RWPE1 (cell line): ENCODE data around the gene OSTM1.
A peak's percentile ranks its signal among the peaks of the same experiment; 100 is the strongest.

ENCODE experiments used
- CTCF ChIA-PET: fragments of 350-600 bp; sonication (Branson Sonifier 250); formaldehyde crosslinking; extraction: SDS; loops from one replicate; lab custom pipeline; 2021; lab: Yijun Ruan, JAX
- POLR2A ChIA-PET: fragments of 400-600 bp; formaldehyde crosslinking; extraction: SDS; loops from one replicate; lab custom pipeline; 2020; ENCODE audit warnings: antibody characterized with exemption; ENCODE audit not compliant: low non-redundant PET; lab: Yijun Ruan, JAX
- DNase-seq: peaks from one replicate; pipeline ENCODE4 v3.0.0; 2012; ENCODE audit warnings: low spot score
- H3K27ac ChIP-seq: fragments of 450-650 bp; 2 replicates; pipeline ENCODE4 v1.5.1; 2017
- TF ChIP-seq, protein P1 (sequence below): fragments of 450-650 bp; conservative IDR thresholded peaks from 2 replicates; pipeline ENCODE4 v1.5.1; 2017; ENCODE audit warnings: low read depth, mild to moderate bottlenecking

The OSTM1 gene

DNA sequence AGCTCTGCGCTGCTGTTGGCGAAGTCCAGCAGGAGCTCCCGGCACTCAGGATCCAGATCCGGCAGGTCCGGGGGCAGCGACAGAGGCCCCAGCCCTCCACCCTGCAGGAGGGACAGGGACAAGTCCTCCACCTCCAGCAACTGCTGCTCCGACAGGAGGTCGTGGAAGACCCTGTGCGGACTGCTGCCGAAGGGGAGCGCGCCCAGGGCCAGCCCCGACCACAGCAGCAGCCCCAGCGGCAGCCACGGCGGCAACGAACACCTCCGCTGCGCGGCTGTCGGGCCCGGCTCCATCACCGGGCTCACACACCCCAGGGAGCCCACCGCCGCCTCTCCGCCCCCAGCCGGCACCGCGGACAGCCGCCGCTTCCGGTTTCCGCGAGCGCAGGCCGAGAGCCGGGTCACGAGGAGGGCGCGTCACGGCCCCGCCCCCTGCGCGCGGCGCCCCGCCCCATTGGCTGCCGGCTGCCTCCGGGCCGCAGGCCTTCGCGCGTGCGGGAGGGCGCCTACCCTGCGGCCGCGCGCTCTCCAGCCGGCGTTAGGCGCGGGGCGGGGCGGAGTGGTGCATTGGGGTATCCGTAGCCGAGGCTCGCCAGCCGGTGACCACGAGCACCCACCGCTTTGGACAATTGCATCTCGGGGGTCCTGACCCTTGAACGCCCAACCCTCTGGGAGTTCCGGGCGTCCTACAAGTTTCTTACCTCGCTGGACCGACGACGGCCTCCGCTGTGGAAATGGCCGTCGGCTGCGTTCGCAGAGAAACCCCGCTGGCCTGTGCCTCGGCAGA lies at the start of gene OSTM1:
OSTM1 (minus strand) TSS at position 383 of the 786 bp plus-strand sequence; CDS start at position 293, 90 bp downstream.
- TF ChIP-seq, protein P1, sequence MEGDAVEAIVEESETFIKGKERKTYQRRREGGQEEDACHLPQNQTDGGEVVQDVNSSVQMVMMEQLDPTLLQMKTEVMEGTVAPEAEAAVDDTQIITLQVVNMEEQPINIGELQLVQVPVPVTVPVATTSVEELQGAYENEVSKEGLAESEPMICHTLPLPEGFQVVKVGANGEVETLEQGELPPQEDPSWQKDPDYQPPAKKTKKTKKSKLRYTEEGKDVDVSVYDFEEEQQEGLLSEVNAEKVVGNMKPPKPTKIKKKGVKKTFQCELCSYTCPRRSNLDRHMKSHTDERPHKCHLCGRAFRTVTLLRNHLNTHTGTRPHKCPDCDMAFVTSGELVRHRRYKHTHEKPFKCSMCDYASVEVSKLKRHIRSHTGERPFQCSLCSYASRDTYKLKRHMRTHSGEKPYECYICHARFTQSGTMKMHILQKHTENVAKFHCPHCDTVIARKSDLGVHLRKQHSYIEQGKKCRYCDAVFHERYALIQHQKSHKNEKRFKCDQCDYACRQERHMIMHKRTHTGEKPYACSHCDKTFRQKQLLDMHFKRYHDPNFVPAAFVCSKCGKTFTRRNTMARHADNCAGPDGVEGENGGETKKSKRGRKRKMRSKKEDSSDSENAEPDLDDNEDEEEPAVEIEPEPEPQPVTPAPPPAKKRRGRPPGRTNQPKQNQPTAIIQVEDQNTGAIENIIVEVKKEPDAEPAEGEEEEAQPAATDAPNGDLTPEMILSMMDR, result no peak
- DNase-seq, result peak; percentile 95
- ChIA-PET CTCF (interaction anchor here (0.6 to 1.9 kb wide), 3 partner anchors 10 to 47 kb away, joined by 4 to 7 read pairs (median 6); no protein-coding TSS in a partner anchor), POLR2A (no interaction called here)
- H3K27ac ChIP-seq, result peak within 1 kb of the TSS; percentile 69

- ChIA-PET CTCF (no interaction called here), POLR2A (no interaction called here)
- H3K27ac ChIP-seq, result no peak overlapping the region
- no peak for DNase-seq
- TF ChIP-seq, protein P1, result no peak
Measured at GRCh38 chr6:108123946-108124345, 49.4 kb upstream of the OSTM1 start.

GRCh38 chr6:108123481-108123929 lies 49.0 kb upstream of the OSTM1 start:
- CTCF ChIA-PET, result no interaction called here
- TF ChIP-seq, protein P1, result no peak
- no peak for DNase-seq
- POLR2A ChIA-PET, result no interaction called here
- no peak overlapping the region for H3K27ac ChIP-seq

DNA sequence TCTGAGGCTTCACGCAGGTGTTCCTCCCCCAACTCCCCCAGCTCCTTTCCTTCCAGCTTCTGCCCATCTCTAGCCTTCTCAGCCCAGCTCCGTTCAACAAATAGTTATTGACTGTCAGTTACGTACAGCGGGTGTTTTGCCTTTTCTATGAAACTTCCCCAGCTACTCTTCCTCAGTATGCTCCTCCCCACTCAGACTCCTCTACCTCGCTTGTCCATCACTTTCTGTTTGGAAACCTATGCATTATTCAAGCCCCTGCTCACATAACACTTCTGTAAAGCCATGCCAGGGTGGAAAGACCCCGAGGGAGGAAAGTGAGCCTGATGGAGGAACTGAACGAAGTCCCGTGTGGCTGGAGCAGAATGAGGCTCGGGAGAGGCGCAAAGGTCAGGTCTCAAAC lies 47.1 kb upstream of the OSTM1 start:
- no peak for DNase-seq
- POLR2A ChIA-PET, result no interaction called here
- CTCF ChIA-PET, result interaction anchor here (0.6 kb wide), 1 partner anchor 9 kb away, joined by 3 read pairs; no protein-coding TSS in a partner anchor
- no peak overlapping the region for H3K27ac ChIP-seq
- TF ChIP-seq, protein P1, result no peak

DNA sequence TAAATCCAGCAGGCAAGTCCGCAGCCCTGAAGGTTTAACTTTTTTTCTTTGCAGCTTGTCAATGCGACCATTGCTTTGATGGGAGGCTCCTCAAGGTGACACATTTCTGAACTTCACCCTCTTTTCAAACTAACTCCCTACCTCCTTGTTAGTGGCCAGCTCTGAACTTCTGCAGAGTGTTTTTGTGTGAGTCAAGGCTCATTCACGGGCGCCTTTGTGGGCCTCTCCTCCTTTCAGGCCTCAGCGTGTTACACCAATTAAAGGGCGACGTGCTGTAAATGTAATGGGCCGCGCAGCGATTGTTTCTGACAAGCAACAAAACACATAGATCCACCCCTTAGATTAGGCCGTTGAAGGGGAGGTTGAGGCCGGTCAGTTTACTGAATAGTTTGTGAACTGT lies 45.8 kb upstream of the OSTM1 start:
- POLR2A ChIA-PET, result no interaction called here

DNA sequence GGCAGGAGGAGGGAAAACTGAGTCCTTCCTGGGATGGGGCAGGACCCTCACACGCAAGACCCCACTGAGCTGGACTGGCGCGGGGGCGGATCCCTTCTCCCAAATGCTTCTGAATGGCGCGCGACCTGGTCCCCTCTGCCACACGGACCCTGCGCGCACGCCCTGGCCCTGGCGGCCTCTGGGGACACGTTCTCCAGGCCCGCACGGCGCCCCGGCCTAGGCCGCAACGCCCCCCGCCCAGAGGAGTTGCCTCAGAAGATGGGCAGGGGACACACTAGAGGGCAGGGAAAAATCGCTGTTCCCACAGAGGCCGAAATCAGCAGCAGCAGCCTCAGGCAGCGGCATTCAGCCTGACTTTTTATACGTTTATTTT lies 45.2 kb upstream of the OSTM1 start:
- no peak for DNase-seq
- ChIA-PET CTCF (interaction anchor here (1.3 kb wide), 1 partner anchor 16 kb away, joined by 3 read pairs; no protein-coding TSS in a partner anchor), POLR2A (no interaction called here)
- TF ChIP-seq, protein P1, result no peak
- H3K27ac ChIP-seq, result no peak overlapping the region

More for the DNA sequence above, 45.8 kb upstream of the OSTM1 start:
- no peak overlapping the region for H3K27ac ChIP-seq
- DNase-seq, result no peak
- CTCF ChIA-PET, result interaction anchor here (1.3 kb wide), 1 partner anchor 15 kb away, joined by 3 read pairs; no protein-coding TSS in a partner anchor
- TF ChIP-seq, protein P1, result no peak
